RWPE1 (cell line): Measurements from ENCODE around the gene GCNA.

Experiments
- CTCF ChIA-PET: fragments of 350-600 bp; sonication (Branson Sonifier 250); formaldehyde crosslinking; extraction: SDS; loops from one replicate; lab custom pipeline; 2021; lab: Yijun Ruan, JAX
- POLR2A ChIA-PET: fragments of 400-600 bp; formaldehyde crosslinking; extraction: SDS; loops from one replicate; lab custom pipeline; 2020; ENCODE audit warnings: antibody characterized with exemption; ENCODE audit not compliant: low non-redundant PET; lab: Yijun Ruan, JAX
- DNase-seq: peaks from one replicate; pipeline ENCODE4 v3.0.0; 2012; ENCODE audit warnings: low spot score
- H3K27ac ChIP-seq: fragments of 450-650 bp; 2 replicates; pipeline ENCODE4 v1.5.1; 2017
- TF ChIP-seq, protein P1 (sequence below): fragments of 450-650 bp; conservative IDR thresholded peaks from 2 replicates; pipeline ENCODE4 v1.5.1; 2017; ENCODE audit warnings: low read depth, mild to moderate bottlenecking

Gene GCNA

DNA sequence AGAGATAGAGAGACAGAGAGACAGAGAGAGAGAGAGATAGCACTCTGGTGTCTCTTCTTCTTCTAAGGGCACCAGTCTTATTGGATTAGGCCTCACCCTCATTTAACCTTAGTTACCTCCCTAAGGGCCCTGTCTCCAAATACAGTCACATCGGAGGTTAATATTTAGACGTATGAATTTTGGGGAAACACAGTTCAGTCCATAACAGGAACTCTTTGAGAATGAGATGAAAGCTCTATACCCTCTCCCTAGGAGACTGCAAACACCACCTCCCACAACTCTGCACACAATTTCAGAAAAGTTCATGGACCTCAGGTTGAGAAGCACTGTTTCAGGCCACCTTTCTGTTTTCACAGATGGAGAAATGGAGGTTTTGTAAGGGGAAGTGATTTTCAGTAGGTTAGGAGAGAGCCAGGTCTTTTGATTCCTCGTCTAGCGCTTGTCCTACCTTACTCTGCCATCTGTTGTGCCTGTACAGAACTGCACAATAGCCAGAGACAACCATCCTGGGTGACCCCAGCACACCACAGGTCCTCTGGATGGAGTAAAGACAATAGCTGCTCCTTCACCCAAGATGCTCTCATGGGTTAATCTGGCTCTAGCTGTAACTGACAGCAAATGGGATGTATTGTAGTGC is 72.2 kb downstream of the GCNA start:
- TF ChIP-seq, protein P1, sequence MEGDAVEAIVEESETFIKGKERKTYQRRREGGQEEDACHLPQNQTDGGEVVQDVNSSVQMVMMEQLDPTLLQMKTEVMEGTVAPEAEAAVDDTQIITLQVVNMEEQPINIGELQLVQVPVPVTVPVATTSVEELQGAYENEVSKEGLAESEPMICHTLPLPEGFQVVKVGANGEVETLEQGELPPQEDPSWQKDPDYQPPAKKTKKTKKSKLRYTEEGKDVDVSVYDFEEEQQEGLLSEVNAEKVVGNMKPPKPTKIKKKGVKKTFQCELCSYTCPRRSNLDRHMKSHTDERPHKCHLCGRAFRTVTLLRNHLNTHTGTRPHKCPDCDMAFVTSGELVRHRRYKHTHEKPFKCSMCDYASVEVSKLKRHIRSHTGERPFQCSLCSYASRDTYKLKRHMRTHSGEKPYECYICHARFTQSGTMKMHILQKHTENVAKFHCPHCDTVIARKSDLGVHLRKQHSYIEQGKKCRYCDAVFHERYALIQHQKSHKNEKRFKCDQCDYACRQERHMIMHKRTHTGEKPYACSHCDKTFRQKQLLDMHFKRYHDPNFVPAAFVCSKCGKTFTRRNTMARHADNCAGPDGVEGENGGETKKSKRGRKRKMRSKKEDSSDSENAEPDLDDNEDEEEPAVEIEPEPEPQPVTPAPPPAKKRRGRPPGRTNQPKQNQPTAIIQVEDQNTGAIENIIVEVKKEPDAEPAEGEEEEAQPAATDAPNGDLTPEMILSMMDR = no peak
- no peak overlapping the region for H3K27ac ChIP-seq
- ChIA-PET POLR2A (no interaction called here), CTCF (interaction anchor here (0.6 kb wide), 1 partner anchor 75 kb away, joined by 3 read pairs; no protein-coding TSS in a partner anchor)
- no peak for DNase-seq

DNA sequence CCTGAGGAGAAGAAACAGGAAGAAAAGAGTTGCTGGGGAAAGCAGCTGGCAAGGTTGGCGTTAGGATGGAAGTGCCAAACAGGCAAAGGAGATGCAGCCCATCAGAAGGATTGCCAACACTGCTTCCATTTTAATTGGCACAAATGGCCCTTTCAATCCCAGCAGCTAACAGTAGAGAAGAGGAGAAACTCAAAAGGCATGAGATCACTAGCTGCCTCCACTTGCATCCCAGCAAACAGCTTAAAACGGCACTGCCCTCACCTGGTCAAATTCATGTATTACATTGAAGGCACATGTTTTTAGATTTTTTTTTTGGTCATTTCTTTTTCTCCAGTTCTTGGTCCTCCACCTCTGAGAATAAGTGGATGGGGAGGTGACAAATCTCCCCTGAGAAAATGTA is 74.2 kb downstream of the GCNA start:
- TF ChIP-seq, protein P1 = peak; percentile 43
- DNase-seq = peak; percentile 13
- ChIA-PET POLR2A (no interaction called here), CTCF (interaction anchor here (0.5 to 0.7 kb wide), 4 partner anchors 27 to 928 kb away, joined by 3 to 5 read pairs (median 3); partner anchors contain the start of gene CXCR3)
- H3K27ac ChIP-seq = no peak overlapping the region

DNA sequence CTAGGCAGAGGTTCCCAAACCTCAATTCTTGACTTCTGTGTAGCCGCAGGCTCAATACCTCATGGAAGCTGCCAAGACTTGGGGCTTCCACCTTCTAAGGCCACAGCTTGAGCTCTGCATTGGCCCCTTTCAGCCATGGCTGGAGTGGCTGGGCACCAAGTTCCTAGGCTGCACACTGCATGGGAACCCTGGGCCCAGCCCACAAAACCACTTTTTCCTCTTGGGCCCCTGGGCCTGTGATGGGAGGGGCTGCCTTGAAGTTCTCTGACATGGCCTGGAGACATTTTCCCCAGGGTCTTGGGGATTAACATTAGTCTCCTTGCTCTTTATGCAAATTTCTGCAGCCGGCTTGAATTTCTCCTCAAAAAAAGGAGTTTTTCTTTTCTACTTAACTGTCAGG is 75.1 kb downstream of the GCNA start:
- TF ChIP-seq, protein P1 = no peak
- DNase-seq = no peak
- POLR2A ChIA-PET = no interaction called here
- no peak overlapping the region for H3K27ac ChIP-seq
- CTCF ChIA-PET = no interaction called here

DNA sequence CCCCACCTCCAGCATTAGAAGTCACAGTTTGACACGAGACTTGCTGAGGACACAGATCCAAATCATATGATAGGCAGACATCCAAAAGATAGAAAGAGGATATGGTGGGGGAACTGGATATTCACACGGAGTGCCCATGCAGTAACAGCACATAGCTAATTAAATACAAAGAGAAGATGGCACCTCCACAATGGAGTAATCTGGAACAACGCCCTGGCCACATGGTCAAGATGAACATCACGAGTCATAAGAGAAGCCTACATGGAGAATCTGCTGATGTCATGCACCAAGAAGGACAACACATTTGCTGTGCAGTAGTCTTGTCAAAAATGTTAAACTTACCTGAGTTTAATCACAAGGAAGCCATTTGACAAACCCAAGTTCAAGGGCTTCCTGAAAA is 79.0 kb downstream of the GCNA start:
- POLR2A ChIA-PET = no interaction called here
- DNase-seq = no peak
- no peak overlapping the region for H3K27ac ChIP-seq
- TF ChIP-seq, protein P1 = no peak
- CTCF ChIA-PET = no interaction called here

DNA sequence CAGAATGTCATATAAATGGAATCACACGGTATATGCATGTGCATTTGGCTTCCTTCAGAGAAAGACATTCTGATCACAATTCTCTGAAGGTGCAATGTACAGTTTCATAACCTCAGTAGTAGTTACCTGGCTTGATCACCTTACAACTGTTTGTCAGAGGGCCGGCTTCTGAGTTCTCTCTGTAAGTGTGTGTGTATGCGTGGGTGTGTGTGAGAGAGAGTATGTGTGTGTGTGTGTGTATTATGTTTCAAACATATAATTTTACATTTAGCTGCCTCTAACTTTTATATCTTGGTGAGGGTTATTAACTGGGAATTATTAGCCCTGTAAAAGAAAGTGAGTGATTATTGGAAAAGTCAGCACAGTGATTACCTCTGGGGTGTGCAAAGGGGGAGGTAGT is 81.1 kb downstream of the GCNA start:
- H3K27ac ChIP-seq = no peak overlapping the region
- POLR2A ChIA-PET = no interaction called here
- DNase-seq = no peak
- CTCF ChIA-PET = no interaction called here
- TF ChIP-seq, protein P1 = no peak

DNA sequence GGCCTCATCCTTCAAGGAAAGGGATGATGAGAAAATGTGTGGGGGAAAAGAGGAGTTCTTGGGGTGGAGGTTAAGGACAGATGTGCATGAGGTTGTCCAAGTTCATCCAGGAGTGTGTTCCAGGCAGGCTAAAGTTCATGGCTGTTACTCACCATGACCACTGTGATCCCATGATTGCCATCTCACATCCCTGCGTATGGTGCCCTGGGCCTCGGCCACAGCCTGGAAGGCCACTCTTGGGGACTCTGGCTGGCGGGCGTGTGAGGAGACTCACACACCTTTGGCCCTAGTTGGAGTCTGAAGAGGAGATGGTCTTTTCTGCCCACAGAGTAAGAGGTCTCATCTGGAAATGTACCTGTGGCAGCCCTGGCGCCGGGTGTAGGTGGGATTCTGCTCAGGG is 81.7 kb downstream of the GCNA start:
- no peak for DNase-seq
- CTCF ChIA-PET = no interaction called here
- TF ChIP-seq, protein P1 = no peak
- no peak overlapping the region for H3K27ac ChIP-seq
- POLR2A ChIA-PET = no interaction called here
